K562 (cell line): ENCODE data around the gene CEBPE. TPM values are rescaled to one million over a fixed set of nuclear protein-coding genes. Genes with fewer than 3 reads are reported as not detected.

Experiments
- BCOR ChIP-seq: fragments of 450-650 bp; IDR thresholded peaks from 2 replicates; pipeline ENCODE4 v1.6.1; 2016
- COPS2 ChIP-seq: fragments of 450-650 bp; conservative IDR thresholded peaks from 2 replicates; pipeline ENCODE4 v1.6.1; 2016; ENCODE audit warnings: mild to moderate bottlenecking, moderate library complexity
- DPF2 ChIP-seq: fragments of 450-650 bp; IDR thresholded peaks from 2 replicates; pipeline ENCODE4 v1.6.1; 2016
- E2F5 ChIP-seq: sonication (generic); formaldehyde crosslinking; IDR thresholded peaks from 2 replicates; pipeline ENCODE4 v1.8.0; 2022; ENCODE audit warnings: mild to moderate bottlenecking, missing genetic modification reagents
- ESRRA ChIP-seq: fragments of 450-650 bp; IDR thresholded peaks from 2 replicates; pipeline ENCODE4 v1.6.1; 2014; ENCODE audit warnings: low read depth, mild to moderate bottlenecking, moderate library complexity, borderline replicate concordance
- ETV1 ChIP-seq: fragments of 450-650 bp; conservative IDR thresholded peaks from 2 replicates; pipeline ENCODE4 v1.6.1; 2016; ENCODE audit warnings: missing genetic modification characterization, control low read depth, low read depth, missing compliant biosample characterization
- FOSL1 ChIP-seq: fragments of 200-800 bp; sonication (Bioruptor generic); conservative IDR thresholded peaks from 2 replicates; pipeline ENCODE4 v1.6.1; 2016; ENCODE audit warnings: missing genetic modification characterization, missing compliant biosample characterization
- HCFC1 ChIP-seq: IDR thresholded peaks from 2 replicates; pipeline ENCODE4 v1.6.1; 2012; ENCODE audit warnings: low read depth, low read length, improper control_type of control experiment
- HNRNPH1 ChIP-seq: fragments of 200-400 bp; formaldehyde crosslinking; optimal IDR thresholded peaks from 2 replicates; pipeline ENCODE3; 2017; ENCODE audit warnings: low read depth, mild to moderate bottlenecking, low read length, moderate library complexity
- HNRNPK ChIP-seq: fragments of 200-400 bp; formaldehyde crosslinking; IDR thresholded peaks from one replicate; pipeline ENCODE4 v1.6.1; 2018; ENCODE audit warnings: mild to moderate bottlenecking, low read depth, low read length; ENCODE audit not compliant: poor library complexity, severe bottlenecking
- KDM1A ChIP-seq, 2 experiments: fragments of 450-650 bp; IDR thresholded peaks; 2 replicates each; pipeline ENCODE4 v1.6.1; 2016; ENCODE audit warnings: mild to moderate bottlenecking in 2 of 2
- NFIC ChIP-seq: fragments of 450-650 bp; IDR thresholded peaks from 2 replicates; pipeline ENCODE4 v1.6.1; 2017; ENCODE audit warnings: mild to moderate bottlenecking, inconsistent platforms
- PML ChIP-seq: IDR thresholded peaks from 2 replicates; pipeline ENCODE4 v1.6.1; 2012; ENCODE audit warnings: low read length, inconsistent platforms
- POLR2B ChIP-seq: fragments of 450-650 bp; IDR thresholded peaks from 2 replicates; pipeline ENCODE4 v1.6.1; 2018; ENCODE audit warnings: low read depth; ENCODE audit not compliant: partially characterized antibody
- RBBP5 ChIP-seq: fragments of 200-600 bp; sonication (generic); IDR thresholded peaks from 2 replicates; pipeline ENCODE4 v1.6.1; 2012; ENCODE audit warnings: borderline replicate concordance, mild to moderate bottlenecking, low read length, control low read depth, inconsistent platforms; ENCODE audit not compliant: insufficient read depth, poor library complexity, severe bottlenecking
- SOX6 ChIP-seq: fragments of 450-650 bp; IDR thresholded peaks from 2 replicates; pipeline ENCODE4 v1.6.1; 2014; ENCODE audit warnings: mild to moderate bottlenecking
- SPI1 ChIP-seq: IDR thresholded peaks from 2 replicates; pipeline ENCODE4 v1.6.1; 2011; ENCODE audit warnings: low read depth, low read length, control low read depth, borderline replicate concordance
- SRF ChIP-seq, 2 experiments: fragments of 250-450, 450-650 bp in 1 of 2; sonication (Bioruptor Pico) in 1 of 2; sonication (generic) in 1 of 2; formaldehyde crosslinking; IDR thresholded peaks; 2 replicates each; pipeline versions ENCODE4 v1.5.0 to v1.5.1; 2020 to 2022; ENCODE audit warnings: mild to moderate bottlenecking in 1 of 2, missing genetic modification reagents in 1 of 2
- TAL1 ChIP-seq: fragments of 450-650 bp; IDR thresholded peaks from 2 replicates; pipeline ENCODE4 v1.6.1; 2016; ENCODE audit warnings: mild to moderate bottlenecking
- TCF3 ChIP-seq: sonication (generic); formaldehyde crosslinking; IDR thresholded peaks from 2 replicates; pipeline ENCODE4 v1.4.0; 2020; ENCODE audit warnings: mild to moderate bottlenecking, missing genetic modification reagents
- ZBTB8A ChIP-seq: fragments of 450-650 bp; IDR thresholded peaks from 2 replicates; pipeline ENCODE4 v1.6.1; 2018; ENCODE audit warnings: mild to moderate bottlenecking, moderate library complexity; ENCODE audit not compliant: partially characterized antibody
- ZEB2 ChIP-seq: fragments of 450-650 bp; IDR thresholded peaks from 2 replicates; pipeline ENCODE4 v1.6.1; 2016
- ZFP1 ChIP-seq: fragments of 450-650 bp; formaldehyde crosslinking; IDR thresholded peaks from 2 replicates; pipeline ENCODE4 v1.4.0; 2020; ENCODE audit warnings: mild to moderate bottlenecking, mixed read lengths
- ZNF197 ChIP-seq: fragments of 200-800 bp; sonication (Bioruptor generic); IDR thresholded peaks from 2 replicates; pipeline ENCODE4 v1.6.1; 2016; ENCODE audit warnings: low read depth, missing genetic modification characterization, missing compliant biosample characterization
- ZNF395 ChIP-seq: fragments of 200-800 bp; sonication (Bioruptor generic); IDR thresholded peaks from 2 replicates; pipeline ENCODE4 v1.6.1; 2017; ENCODE audit warnings: missing genetic modification characterization, missing compliant biosample characterization
- ZNF512 ChIP-seq: IDR thresholded peaks from 2 replicates; pipeline ENCODE4 v1.6.1; 2016; ENCODE audit warnings: missing genetic modification characterization, missing compliant biosample characterization
- polyA plus RNA-seq, 8 experiments: library from polyadenylated mRNA; depleted of rRNA in 4 of 8; stranded (reverse) in 5 of 8; unstranded in 3 of 8; fragments of >200 nt; fragmentation: Nextera tagmentation in 2 of 8; fragmentation: Illumina TruSeq in 1 of 8; extraction: Ambion mirVana in 2 of 8; extraction: Trizol in 1 of 8; gene quantifications; 2 replicates each; pipeline versions ENCODE4 v1.2.1 to v1.2.3, GENCODE V29; 2011 to 2014; ENCODE audit warnings: inconsistent platforms in 1 of 8, missing spikeins in 1 of 8
- total RNA-seq, 7 experiments: library from RNA; depleted of rRNA in 6 of 7; stranded (reverse); fragments of >200 nt in 6 of 7; fragmentation: Illumina TruSeq in 2 of 7; extraction: Trizol in 2 of 7; gene quantifications; 2 replicates each; pipeline versions ENCODE4 v1.2.1 to v1.2.3, GENCODE V29; 2011 to 2021; ENCODE audit warnings: low replicate concordance in 1 of 7

CEBPE gene
- total and polyA plus RNA-seq, 9 of the 15 experiments (the other 6 are each of a cell fraction or from before 2014, with no cell fraction given), result 0.09 to 0.15 (median 0.13) TPM; not detected in 6

GRCh38 chr14:23128969-23129758 is 10.1 kb upstream of the CEBPE start (continued):
- TF ChIP-seq E2F5 (CRISPR knock-in tag) (no peak), POLR2B (no peak), BCOR (no peak), ETV1 (tag) (peak; percentile 74), DPF2 (peak; percentile 72), KDM1A (IDR thresholded peaks at IDR 0.05) (peak; percentile 59 to 73; a peak in 3 of 4 replicates), ZNF197 (CRISPR knock-in tag) (peak; percentile 64; the same call in 1 of the 2 replicates), HNRNPH1 (no peak), ZNF395 (CRISPR knock-in tag) (peak; percentile 69; the same call in 1 of the 2 replicates), PML (peak; percentile 38; the same call in 1 of the 2 replicates), NFIC (peak; percentile 53; the same call in 1 of the 2 replicates), ESRRA (peak; percentile 54; the same call in 1 of the 2 replicates), RBBP5 (no peak), SPI1 (peak; percentile 91; the same call in 1 of the 2 replicates), ZFP1 (CRISPR knock-in tag) (no peak), HCFC1 (no peak), FOSL1 (tag) (peak; percentile 42; the same call in 1 of the 2 replicates), SRF (CRISPR knock-in tag; IDR thresholded peaks at IDR 0.05) (no peak), TCF3 (CRISPR knock-in tag) (peak; percentile 86), ZBTB8A (no peak), COPS2 (no peak), ZEB2 (no peak), SOX6 (peak; percentile 47; the same call in 1 of the 2 replicates), ZNF512 (tag) (no peak), TAL1 (peak; percentile 77), HNRNPK (no peak)
